ENCODE results near the gene PPM1L.
A peak's percentile ranks its signal among the peaks of the same experiment; 100 is the strongest.

PPM1L gene

DNA sequence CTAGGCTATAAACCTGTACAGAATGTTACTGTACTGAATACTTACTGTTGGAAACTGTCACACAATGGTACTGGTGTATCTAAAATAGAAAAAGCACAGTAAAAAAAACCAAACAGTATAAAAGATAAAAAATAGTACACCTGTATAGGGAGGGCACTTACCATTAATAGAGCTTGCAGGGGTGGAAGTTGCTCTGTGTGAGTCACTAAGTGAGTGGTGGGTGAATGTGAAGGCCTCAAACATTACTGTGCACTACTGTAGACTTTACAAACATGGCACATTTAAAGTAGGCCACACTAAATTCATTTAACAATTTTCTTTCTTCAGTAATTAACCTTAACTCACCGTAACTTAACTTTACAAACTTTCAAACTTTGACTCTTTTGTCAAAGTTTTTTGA, 327.1 kb downstream of the PPM1L start:
- Histone ChIP-seq H3K9me3 (ENCODE audit: control insufficient read depth, low read length) (no peaks in the 10 kb centered on the region), H3K4ac (ENCODE audit: low read depth in 1 of 2, low read length in 2 of 2) (no peak overlapping the region), H4K91ac (ENCODE audit: low read length) (no peak overlapping the region), H2AK5ac (ENCODE audit: low read length, severe bottlenecking) (no peak overlapping the region), H4K8ac (ENCODE audit: low read length) (no peak overlapping the region), H2BK5ac (ENCODE audit: low read depth, low read length, poor library complexity, severe bottlenecking) (no peak overlapping the region), H3K4me1 (ENCODE audit: control insufficient read depth, insufficient read depth, low read depth, low read length) (no peaks in the 10 kb centered on the region), H3K4me3 (ENCODE audit: insufficient read depth in 1 of 2, low read depth in 1 of 2, low read length in 2 of 2) (no peak overlapping the region), H3K23ac (ENCODE audit: low read length in 2 of 2) (no peak overlapping the region), H3K4me2 (ENCODE audit: low read length, poor library complexity, severe bottlenecking) (no peak overlapping the region), H2AFZ (ENCODE audit: low read depth, low read length) (no peak overlapping the region), H3K27me3 (ENCODE audit: control insufficient read depth in 1 of 2, insufficient read depth in 1 of 2, low read length in 2 of 2) (no peaks in the 10 kb centered on the region), H3K79me1 (replicated peaks; ENCODE audit: low read length, poor library complexity, severe bottlenecking) (no peaks in the 10 kb centered on the region), H2BK15ac (ENCODE audit: low read depth, poor library complexity, severe bottlenecking) (no peak overlapping the region), H3K14ac (ENCODE audit: low read length in 2 of 2) (no peak overlapping the region), H3K9ac (ENCODE audit: low read length) (no peak overlapping the region), H3K27ac (ENCODE audit: low read length, poor library complexity, severe bottlenecking) (no peak overlapping the region), H2BK12ac (ENCODE audit: low read length in 2 of 2) (no peak overlapping the region), H3K36me3 (ENCODE audit: control insufficient read depth in 1 of 2, insufficient read depth in 2 of 2, low read depth in 1 of 2, low read length in 2 of 2) (peaks cover 0 to 37% of the 10 kb centered on the region in 2 experiments), H2BK120ac (ENCODE audit: low read depth, low read length) (no peak overlapping the region), H3K18ac (ENCODE audit: low read depth in 1 of 2, low read length in 2 of 2) (no peak overlapping the region)
- no peak for DNase-seq
- WGBS, result 100% methylated on average over 1 of the region's 1 CpG

DNA sequence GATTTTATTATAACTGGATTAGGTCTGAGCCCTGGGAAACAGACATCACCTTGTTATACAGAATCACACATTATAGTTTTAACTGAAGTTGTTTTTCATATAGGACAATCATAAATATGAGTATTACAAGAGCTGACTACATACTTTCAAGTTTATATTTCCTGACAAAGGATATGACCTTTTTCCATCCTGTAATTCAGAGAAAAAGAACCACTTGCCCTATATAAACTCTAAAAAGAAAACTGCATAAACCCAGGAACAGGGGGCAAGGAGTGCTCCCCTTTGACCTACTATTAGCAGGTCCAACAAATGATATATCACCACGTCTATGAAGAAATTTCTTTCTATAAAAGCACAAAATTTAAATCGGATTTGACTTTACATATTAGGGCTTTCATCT, 328.2 kb downstream of the PPM1L start:
- no peak overlapping the region for H3K23ac ChIP-seq (ENCODE audit: low read length in 2 of 2)
- H3K36me3 ChIP-seq (ENCODE audit: control insufficient read depth in 1 of 2, insufficient read depth in 2 of 2, low read depth in 1 of 2, low read length in 2 of 2), result peaks cover 0 to 46% of the 10 kb centered on the region in 2 experiments
- H3K4me1 ChIP-seq (ENCODE audit: control insufficient read depth, insufficient read depth, low read depth, low read length), result no peaks in the 10 kb centered on the region
- H2AFZ ChIP-seq (ENCODE audit: low read depth, low read length), result no peak overlapping the region
- no peak overlapping the region for H3K4ac ChIP-seq (ENCODE audit: low read depth in 1 of 2, low read length in 2 of 2)
- H2BK15ac ChIP-seq (ENCODE audit: low read depth, poor library complexity, severe bottlenecking), result no peak overlapping the region
- no peaks in the 10 kb centered on the region for H3K79me1 ChIP-seq (replicated peaks; ENCODE audit: low read length, poor library complexity, severe bottlenecking)
- H2BK120ac ChIP-seq (ENCODE audit: low read depth, low read length), result no peak overlapping the region
- H3K4me3 ChIP-seq (ENCODE audit: insufficient read depth in 1 of 2, low read depth in 1 of 2, low read length in 2 of 2), result no peak overlapping the region
- H2AK5ac ChIP-seq (ENCODE audit: low read length, severe bottlenecking), result no peak overlapping the region
- no peaks in the 10 kb centered on the region for H3K27me3 ChIP-seq (ENCODE audit: control insufficient read depth in 1 of 2, insufficient read depth in 1 of 2, low read length in 2 of 2)
- no peak overlapping the region for H3K4me2 ChIP-seq (ENCODE audit: low read length, poor library complexity, severe bottlenecking)
- no peak for DNase-seq
- H4K8ac ChIP-seq (ENCODE audit: low read length), result no peak overlapping the region
- no peak overlapping the region for H3K14ac ChIP-seq (ENCODE audit: low read length in 2 of 2)
- H2BK12ac ChIP-seq (ENCODE audit: low read length in 2 of 2), result no peak overlapping the region
- H3K18ac ChIP-seq (ENCODE audit: low read depth in 1 of 2, low read length in 2 of 2), result no peak overlapping the region
- 100% methylated on average over 2 of the region's 2 CpGs for WGBS
- no peak overlapping the region for H4K91ac ChIP-seq (ENCODE audit: low read length)
- H2BK5ac ChIP-seq (ENCODE audit: low read depth, low read length, poor library complexity, severe bottlenecking), result no peak overlapping the region
- H3K9me3 ChIP-seq (ENCODE audit: control insufficient read depth, low read length), result no peaks in the 10 kb centered on the region
- H3K9ac ChIP-seq (ENCODE audit: low read length), result no peak overlapping the region
- H3K27ac ChIP-seq (ENCODE audit: low read length, poor library complexity, severe bottlenecking), result no peak overlapping the region

DNA sequence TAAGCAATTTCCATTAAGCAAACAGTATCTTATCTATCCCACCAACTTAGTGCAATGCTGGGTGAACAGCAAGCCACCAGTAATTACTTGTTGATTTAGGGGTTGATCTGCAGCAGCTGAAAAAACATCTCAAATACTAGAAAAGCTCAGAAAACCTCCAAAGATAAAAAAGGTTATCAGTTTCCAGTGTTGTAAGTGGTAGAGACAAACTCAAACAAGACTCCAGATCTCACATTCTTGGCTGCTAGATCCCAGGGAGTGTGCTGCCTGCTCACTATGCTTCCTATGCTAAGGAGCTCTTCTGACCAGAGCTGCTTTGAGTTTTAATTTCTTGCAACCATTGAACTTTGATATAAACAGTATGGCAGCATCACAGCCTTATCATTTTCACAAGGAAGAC, 337.9 kb downstream of the PPM1L start:
- H3K9ac ChIP-seq (ENCODE audit: low read length), result no peak overlapping the region
- no peak for DNase-seq
- no peak overlapping the region for H3K27ac ChIP-seq (ENCODE audit: low read length, poor library complexity, severe bottlenecking)
- H4K91ac ChIP-seq (ENCODE audit: low read length), result no peak overlapping the region
- H3K36me3 ChIP-seq (ENCODE audit: control insufficient read depth in 1 of 2, insufficient read depth in 2 of 2, low read depth in 1 of 2, low read length in 2 of 2), result peaks cover 0 to 12% of the 10 kb centered on the region in 2 experiments
- H2AFZ ChIP-seq (ENCODE audit: low read depth, low read length), result no peak overlapping the region
- no peak overlapping the region for H3K4ac ChIP-seq (ENCODE audit: low read depth in 1 of 2, low read length in 2 of 2)
- H2BK5ac ChIP-seq (ENCODE audit: low read depth, low read length, poor library complexity, severe bottlenecking), result no peak overlapping the region
- H3K23ac ChIP-seq (ENCODE audit: low read length in 2 of 2), result no peak overlapping the region
- H3K4me3 ChIP-seq (ENCODE audit: insufficient read depth in 1 of 2, low read depth in 1 of 2, low read length in 2 of 2), result no peak overlapping the region
- H3K14ac ChIP-seq (ENCODE audit: low read length in 2 of 2), result no peak overlapping the region
- no peaks in the 10 kb centered on the region for H3K79me1 ChIP-seq (replicated peaks; ENCODE audit: low read length, poor library complexity, severe bottlenecking)
- H2BK15ac ChIP-seq (ENCODE audit: low read depth, poor library complexity, severe bottlenecking), result no peak overlapping the region
- H3K4me1 ChIP-seq (ENCODE audit: control insufficient read depth, insufficient read depth, low read depth, low read length), result no peaks in the 10 kb centered on the region
- H2BK12ac ChIP-seq (ENCODE audit: low read length in 2 of 2), result no peak overlapping the region
- H3K9me3 ChIP-seq (ENCODE audit: control insufficient read depth, low read length), result no peaks in the 10 kb centered on the region
- no peak overlapping the region for H3K4me2 ChIP-seq (ENCODE audit: low read length, poor library complexity, severe bottlenecking)
- no peak overlapping the region for H3K18ac ChIP-seq (ENCODE audit: low read depth in 1 of 2, low read length in 2 of 2)
- H2BK120ac ChIP-seq (ENCODE audit: low read depth, low read length), result no peak overlapping the region
- no peaks in the 10 kb centered on the region for H3K27me3 ChIP-seq (ENCODE audit: control insufficient read depth in 1 of 2, insufficient read depth in 1 of 2, low read length in 2 of 2)
- H4K8ac ChIP-seq (ENCODE audit: low read length), result no peak overlapping the region
- H2AK5ac ChIP-seq (ENCODE audit: low read length, severe bottlenecking), result no peak overlapping the region

DNA sequence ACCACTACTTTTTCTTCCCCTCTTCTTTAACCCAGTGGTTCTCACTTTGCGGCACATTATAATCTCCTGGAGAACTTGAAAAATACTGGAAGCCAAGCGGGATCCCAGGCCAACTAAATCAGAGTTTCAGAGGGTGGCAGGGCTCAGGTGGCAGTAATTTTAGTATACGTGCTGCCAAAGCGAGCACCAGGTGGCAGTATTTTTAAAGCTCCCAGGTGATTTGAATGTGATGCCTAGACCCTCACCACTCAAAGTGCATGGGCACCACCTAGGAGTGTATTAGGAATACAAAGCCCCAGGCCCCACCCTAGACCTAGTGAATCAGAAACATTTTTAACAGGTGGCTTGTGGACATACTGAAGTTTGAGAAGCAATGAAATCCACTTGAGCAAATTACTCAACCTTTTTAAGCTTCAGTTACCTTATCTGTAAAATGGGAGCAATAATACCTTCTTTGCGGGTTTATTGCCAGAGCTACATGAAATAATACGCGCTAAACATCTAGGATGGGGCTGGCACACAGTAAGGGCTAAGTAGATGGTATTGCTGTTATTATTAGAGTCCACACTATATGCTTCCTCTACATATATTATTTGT, 340.8 kb downstream of the PPM1L start:
- Histone ChIP-seq H2AFZ (ENCODE audit: low read depth, low read length) (no peak overlapping the region), H3K9ac (ENCODE audit: low read length) (no peak overlapping the region)

More for the DNA sequence above, 340.8 kb downstream of the PPM1L start:
- no peaks in the 10 kb centered on the region for H3K27me3 ChIP-seq (ENCODE audit: control insufficient read depth in 1 of 2, insufficient read depth in 1 of 2, low read length in 2 of 2)
- no peak overlapping the region for H3K4me2 ChIP-seq (ENCODE audit: low read length, poor library complexity, severe bottlenecking)
- no peak overlapping the region for H4K8ac ChIP-seq (ENCODE audit: low read length)
- no peak overlapping the region for H2BK5ac ChIP-seq (ENCODE audit: low read depth, low read length, poor library complexity, severe bottlenecking)
- H3K23ac ChIP-seq (ENCODE audit: low read length in 2 of 2), result no peak overlapping the region
- H3K79me1 ChIP-seq (replicated peaks; ENCODE audit: low read length, poor library complexity, severe bottlenecking), result no peaks in the 10 kb centered on the region
- H2BK15ac ChIP-seq (ENCODE audit: low read depth, poor library complexity, severe bottlenecking), result no peak overlapping the region
- H3K27ac ChIP-seq (ENCODE audit: low read length, poor library complexity, severe bottlenecking), result no peak overlapping the region
- no peak overlapping the region for H2AK5ac ChIP-seq (ENCODE audit: low read length, severe bottlenecking)
- H3K14ac ChIP-seq (ENCODE audit: low read length in 2 of 2), result no peak overlapping the region
- peaks cover 0 to 38% of the 10 kb centered on the region in 2 experiments for H3K36me3 ChIP-seq (ENCODE audit: control insufficient read depth in 1 of 2, insufficient read depth in 2 of 2, low read depth in 1 of 2, low read length in 2 of 2)
- H3K9me3 ChIP-seq (ENCODE audit: control insufficient read depth, low read length), result no peaks in the 10 kb centered on the region
- peak; percentile 28 for DNase-seq
- no peak overlapping the region for H4K91ac ChIP-seq (ENCODE audit: low read length)
- no peak overlapping the region for H2BK12ac ChIP-seq (ENCODE audit: low read length in 2 of 2)
- H2BK120ac ChIP-seq (ENCODE audit: low read depth, low read length), result no peak overlapping the region
- WGBS, result 94% methylated on average over 7 of the region's 7 CpGs
- H3K4ac ChIP-seq (ENCODE audit: low read depth in 1 of 2, low read length in 2 of 2), result no peak overlapping the region
- no peak overlapping the region for H3K4me3 ChIP-seq (ENCODE audit: insufficient read depth in 1 of 2, low read depth in 1 of 2, low read length in 2 of 2)
- no peak overlapping the region for H3K18ac ChIP-seq (ENCODE audit: low read depth in 1 of 2, low read length in 2 of 2)
- no peaks in the 10 kb centered on the region for H3K4me1 ChIP-seq (ENCODE audit: control insufficient read depth, insufficient read depth, low read depth, low read length)

All from mesenchymal stem cell (in vitro differentiated cells and primary cell).